ENCODE measurements around the gene PSMB10.

Gene PSMB10

GRCh38 chr16:67930191-67930590 is 6.5 kb downstream of the PSMB10 start:
- DNase-seq (ENCODE audit: extremely low read depth, low read depth), result no peak
- no peak for TF ChIP-seq CTCF (IDR thresholded peaks at IDR 0.05; ENCODE audit: low read depth, low read length, missing control alignments)
- no peak overlapping the region for H3K4me3 ChIP-seq (replicated peaks; ENCODE audit: low read depth, low read length)

GRCh38 chr16:67928561-67929364 is 7.9 kb downstream of the PSMB10 start:
- H3K4me3 ChIP-seq (replicated peaks; ENCODE audit: low read depth, low read length), result no peak overlapping the region
- DNase-seq (ENCODE audit: extremely low read depth, low read depth), result no peak
- TF ChIP-seq CTCF (IDR thresholded peaks at IDR 0.05; ENCODE audit: low read depth, low read length, missing control alignments), result peak; percentile 95

GRCh38 chr16:67928147-67928546 is 8.5 kb downstream of the PSMB10 start:
- H3K4me3 ChIP-seq (replicated peaks; ENCODE audit: low read depth, low read length), result no peak overlapping the region
- no peak for DNase-seq (ENCODE audit: extremely low read depth, low read depth)
- TF ChIP-seq CTCF (IDR thresholded peaks at IDR 0.05; ENCODE audit: low read depth, low read length, missing control alignments), result no peak

- H3K4me3 ChIP-seq (replicated peaks; ENCODE audit: low read depth, low read length), result no peak overlapping the region
- DNase-seq (ENCODE audit: extremely low read depth, low read depth), result no peak
- no peak for TF ChIP-seq CTCF (IDR thresholded peaks at IDR 0.05; ENCODE audit: low read depth, low read length, missing control alignments)
Observed at GRCh38 chr16:67927131-67927941, 9.3 kb downstream of the PSMB10 start.

- TF ChIP-seq CTCF (IDR thresholded peaks at IDR 0.05; ENCODE audit: low read depth, low read length, missing control alignments), result peak; percentile 2
- no peak overlapping the region for H3K4me3 ChIP-seq (replicated peaks; ENCODE audit: low read depth, low read length)
- DNase-seq (ENCODE audit: extremely low read depth, low read depth), result no peak
Observed at GRCh38 chr16:67926181-67926750, 10.4 kb downstream of the PSMB10 start.

GRCh38 chr16:67924140-67924906 is 12.3 kb downstream of the PSMB10 start:
- H3K4me3 ChIP-seq (replicated peaks; ENCODE audit: low read depth, low read length), result no peak overlapping the region
- DNase-seq (ENCODE audit: extremely low read depth, low read depth), result no peak
- no peak for TF ChIP-seq CTCF (IDR thresholded peaks at IDR 0.05; ENCODE audit: low read depth, low read length, missing control alignments)
